HCT116 (cell line): ENCODE data around the gene MAP7. TPM values are rescaled to one million over a fixed set of nuclear protein-coding genes. Genes with fewer than 3 reads are reported as not detected.

Experiments used
- ATAC-seq: fragments of 200-7000 bp; cut with Tn5 transposase; 2 replicates; pipeline ENCODE4 v1.9.1; 2020; ENCODE audit warnings: mild to moderate bottlenecking, moderate library complexity
- BruUV-seq: library from RNA; stranded (reverse); fragments of 400-500 nt; replicated peaks from 2 replicates; lab custom pipeline; 2021; lab: Mats Ljungman, UMichigan
- CTCF ChIA-PET: fragments of 300-600 bp; sonication (Branson Sonifier 250); formaldehyde crosslinking; loops from one replicate; lab custom pipeline; 2021; ENCODE audit warnings: antibody characterized with exemption; lab: Charles Lee
- POLR2A ChIA-PET: fragments of 300-600, 350-600 bp; sonication (Branson Sonifier 250); formaldehyde crosslinking; loops from one replicate; lab custom pipeline; 2021; ENCODE audit warnings: antibody characterized with exemption; lab: Charles Lee
- RAD21 ChIA-PET, 2 experiments: fragments of 300-600 bp; sonication (Branson Sonifier 250); formaldehyde crosslinking; loops; one replicate each; lab custom pipeline; 2023; ENCODE audit warnings: low total read pairs in 2 of 2; ENCODE audit not compliant: uncharacterized antibody in 2 of 2, unreplicated experiment in 2 of 2, low non-redundant PET in 1 of 2; lab: Charles Lee
- DNase-seq: peaks from one replicate; pipeline ENCODE4 v3.0.0-alpha.2; 2010; ENCODE audit warnings: low read depth, low spot score
- H2AFZ ChIP-seq: fragments of 200-600 bp; shearing (Covaris generic), sonication (generic); 2 replicates; pipeline ENCODE4 v1.6.1; 2017; ENCODE audit warnings: low read depth, mixed run types, mixed read lengths, antibody characterized with exemption, low read length; ENCODE audit not compliant: poor library complexity, severe bottlenecking
- H3K27ac ChIP-seq: 2 replicates; pipeline ENCODE4 v1.5.1; 2012; ENCODE audit warnings: low read depth, low read length
- H3K27me3 ChIP-seq: fragments of 200-600 bp; sonication (generic); 2 replicates; pipeline ENCODE4 v1.6.1; 2016; ENCODE audit warnings: mixed run types, low read length, mixed read lengths; ENCODE audit not compliant: insufficient read depth
- H3K36me3 ChIP-seq, 2 experiments: fragments of 200-500 bp in 1 of 2; fragments of 200-600 bp in 1 of 2; sonication (Bioruptor generic) in 1 of 2; sonication (generic) in 1 of 2; 2 replicates each; pipeline versions ENCODE4 v1.5.1 to v1.6.1; 2014 to 2016; ENCODE audit warnings: low read length in 2 of 2, inconsistent platforms in 1 of 2, mixed read lengths in 1 of 2, mixed run types in 1 of 2; ENCODE audit not compliant: insufficient read depth in 2 of 2, control insufficient read depth in 1 of 2
- H3K4me1 ChIP-seq, 2 experiments: fragments of 200-600 bp in 1 of 2; sonication (generic) in 1 of 2; 2 replicates each; pipeline versions ENCODE4 v1.5.1 to v1.6.1; 2012 to 2017; ENCODE audit warnings: low read length in 2 of 2, inconsistent platforms in 1 of 2, mild to moderate bottlenecking in 1 of 2, mixed read lengths in 1 of 2, mixed run types in 1 of 2, moderate library complexity in 1 of 2; ENCODE audit not compliant: insufficient read depth in 2 of 2, control insufficient read depth in 1 of 2
- H3K4me2 ChIP-seq: fragments of 200-600 bp; sonication (generic); 2 replicates; pipeline ENCODE4 v1.6.1; 2017; ENCODE audit warnings: mixed run types, low read length, mixed read lengths
- H3K4me3 ChIP-seq, 2 experiments: fragments of 200-600 bp in 1 of 2; sonication (generic) in 1 of 2; replicated peaks in 1 of 2; 2 replicates each; pipeline ENCODE4 v1.5.1; 2011 to 2016; ENCODE audit warnings: low read length in 2 of 2, control low read depth in 1 of 2, low read depth in 1 of 2, mild to moderate bottlenecking in 1 of 2, mixed read lengths in 1 of 2, mixed run types in 1 of 2
- H3K79me2 ChIP-seq: fragments of 200-600 bp; sonication (generic); 2 replicates; pipeline ENCODE4 v1.6.1; 2017; ENCODE audit warnings: mild to moderate bottlenecking, mixed run types, low read length, moderate library complexity, mixed read lengths; ENCODE audit not compliant: insufficient read depth
- H3K9ac ChIP-seq: fragments of 200-600 bp; sonication (generic); 2 replicates; pipeline ENCODE4 v1.6.1; 2016; ENCODE audit warnings: low read length, mixed read lengths
- H3K9me2 ChIP-seq: fragments of 200-600 bp; sonication (generic), shearing (Covaris generic); 2 replicates; pipeline ENCODE4 v1.6.1; 2017; ENCODE audit warnings: mixed run types, mild to moderate bottlenecking, moderate library complexity; ENCODE audit not compliant: insufficient read depth
- H3K9me3 ChIP-seq, 2 experiments: fragments of 200-500 bp in 1 of 2; fragments of 200-600 bp in 1 of 2; sonication (Bioruptor generic) in 1 of 2; sonication (generic) in 1 of 2; 2 replicates each; pipeline ENCODE4 v1.6.1; 2014 to 2017; ENCODE audit warnings: low read length in 2 of 2, mixed read lengths in 2 of 2, inconsistent platforms in 1 of 2, low read depth in 1 of 2, mild to moderate bottlenecking in 1 of 2, mixed run types in 1 of 2, moderate library complexity in 1 of 2; ENCODE audit not compliant: control insufficient read depth in 1 of 2, insufficient read depth in 1 of 2
- H4K20me1 ChIP-seq: fragments of 200-600 bp; sonication (generic), shearing (Covaris generic); 2 replicates; pipeline ENCODE4 v1.6.1; 2017; ENCODE audit warnings: mixed run types, mild to moderate bottlenecking, moderate library complexity; ENCODE audit not compliant: insufficient read depth
- CTCF ChIP-seq, 3 experiments: fragments of 200-600 bp in 1 of 3; sonication (generic) in 1 of 3; IDR thresholded peaks in 2 of 3; conservative IDR thresholded peaks in 1 of 3; 2 replicates each; pipeline ENCODE4 v1.5.1; 2012 to 2017; ENCODE audit warnings: low read depth in 2 of 3, low read length in 2 of 3, antibody characterized with exemption in 1 of 3, borderline replicate concordance in 1 of 3, control low read depth in 1 of 3, mild to moderate bottlenecking in 1 of 3, mixed read lengths in 1 of 3, mixed run types in 1 of 3, moderate library complexity in 1 of 3; ENCODE audit not compliant: insufficient read depth in 1 of 3
- FOSL1 ChIP-seq: IDR thresholded peaks from 2 replicates; pipeline ENCODE4 v1.6.1; 2012; ENCODE audit warnings: low read depth
- JUND ChIP-seq: IDR thresholded peaks from 2 replicates; pipeline ENCODE4 v1.6.1; 2012
- POLR2A ChIP-seq: IDR thresholded peaks from 2 replicates; pipeline ENCODE4 v1.7.0; 2011; ENCODE audit warnings: borderline replicate concordance; ENCODE audit not compliant: insufficient read depth, insufficient read length; ENCODE audit errors: extremely low read depth
- POLR2AphosphoS5 ChIP-seq: IDR thresholded peaks from 2 replicates; pipeline ENCODE4 v1.6.1; 2011; ENCODE audit warnings: mild to moderate bottlenecking, low read depth, low read length, moderate library complexity
- RAD21 ChIP-seq: IDR thresholded peaks from 2 replicates; pipeline ENCODE4 v1.6.1; 2012; ENCODE audit warnings: low read depth, mild to moderate bottlenecking
- SIN3A ChIP-seq: IDR thresholded peaks from 2 replicates; pipeline ENCODE4 v1.6.1; 2012; ENCODE audit warnings: low read depth
- SRF ChIP-seq: IDR thresholded peaks from 2 replicates; pipeline ENCODE4 v1.6.1; 2012; ENCODE audit warnings: low read depth
- TCF7L2 ChIP-seq: IDR thresholded peaks from 2 replicates; pipeline ENCODE4 v1.7.0; 2011; ENCODE audit warnings: borderline replicate concordance, inconsistent platforms; ENCODE audit not compliant: insufficient read depth, insufficient read length; ENCODE audit errors: extremely low read depth
- YY1 ChIP-seq: IDR thresholded peaks from 2 replicates; pipeline ENCODE4 v1.6.1; 2011; ENCODE audit warnings: low read length, low read depth, moderate library complexity, mild to moderate bottlenecking; ENCODE audit not compliant: insufficient replicate concordance; ENCODE audit errors: extremely low read depth
- ZNF274 ChIP-seq: fragments of 200-500 bp; sonication (Bioruptor generic); IDR thresholded peaks from 2 replicates; pipeline ENCODE4 v1.6.1; 2014; ENCODE audit warnings: mild to moderate bottlenecking, low read depth, low read length, inconsistent platforms
- intact Hi-C: fragments of 100-400 bp; cut with micrococcal nuclease; formaldehyde crosslinking; loops from 2 replicates; pipeline ENCODE4 v1.10.0; 2022
- total RNA-seq: library from RNA; stranded (reverse); gene quantifications from one replicate; pipeline ENCODE4 v1.2.1, GENCODE V29; 2021; ENCODE audit not compliant: unreplicated experiment
- TF ChIP-seq, protein P1 (sequence below): IDR thresholded peaks from 2 replicates; pipeline ENCODE4 v1.6.1; 2012; ENCODE audit warnings: low read depth

MAP7 gene
- total RNA-seq, 1 experiment from 2014 or later, result 35.5 TPM

- Histone ChIP-seq H3K79me2 (no peaks in the 10 kb centered on the region), H2AFZ (no peak overlapping the region), H3K9ac (no peak overlapping the region), H3K27ac (no peak overlapping the region), H3K9me2 (no peaks in the 10 kb centered on the region), H3K4me2 (no peak overlapping the region), H3K27me3 (no peaks in the 10 kb centered on the region), H3K4me1 (no peaks in the 10 kb centered on the region), H3K4me3 (no peak overlapping the region), H3K36me3 (peaks cover 0 to 5% of the 10 kb centered on the region in 2 experiments; a peak in 2 of 4 replicates), H3K9me3 (no peaks in the 10 kb centered on the region), H4K20me1 (no peaks in the 10 kb centered on the region)
- DNase-seq (no peak), ATAC-seq (no peak)
- no TSS peak for BruUV-seq
- ChIA-PET CTCF (no interaction called here), POLR2A (no interaction called here), RAD21 (no interaction called here)
- TF ChIP-seq TCF7L2, result no peak
- TF ChIP-seq, protein P1, sequence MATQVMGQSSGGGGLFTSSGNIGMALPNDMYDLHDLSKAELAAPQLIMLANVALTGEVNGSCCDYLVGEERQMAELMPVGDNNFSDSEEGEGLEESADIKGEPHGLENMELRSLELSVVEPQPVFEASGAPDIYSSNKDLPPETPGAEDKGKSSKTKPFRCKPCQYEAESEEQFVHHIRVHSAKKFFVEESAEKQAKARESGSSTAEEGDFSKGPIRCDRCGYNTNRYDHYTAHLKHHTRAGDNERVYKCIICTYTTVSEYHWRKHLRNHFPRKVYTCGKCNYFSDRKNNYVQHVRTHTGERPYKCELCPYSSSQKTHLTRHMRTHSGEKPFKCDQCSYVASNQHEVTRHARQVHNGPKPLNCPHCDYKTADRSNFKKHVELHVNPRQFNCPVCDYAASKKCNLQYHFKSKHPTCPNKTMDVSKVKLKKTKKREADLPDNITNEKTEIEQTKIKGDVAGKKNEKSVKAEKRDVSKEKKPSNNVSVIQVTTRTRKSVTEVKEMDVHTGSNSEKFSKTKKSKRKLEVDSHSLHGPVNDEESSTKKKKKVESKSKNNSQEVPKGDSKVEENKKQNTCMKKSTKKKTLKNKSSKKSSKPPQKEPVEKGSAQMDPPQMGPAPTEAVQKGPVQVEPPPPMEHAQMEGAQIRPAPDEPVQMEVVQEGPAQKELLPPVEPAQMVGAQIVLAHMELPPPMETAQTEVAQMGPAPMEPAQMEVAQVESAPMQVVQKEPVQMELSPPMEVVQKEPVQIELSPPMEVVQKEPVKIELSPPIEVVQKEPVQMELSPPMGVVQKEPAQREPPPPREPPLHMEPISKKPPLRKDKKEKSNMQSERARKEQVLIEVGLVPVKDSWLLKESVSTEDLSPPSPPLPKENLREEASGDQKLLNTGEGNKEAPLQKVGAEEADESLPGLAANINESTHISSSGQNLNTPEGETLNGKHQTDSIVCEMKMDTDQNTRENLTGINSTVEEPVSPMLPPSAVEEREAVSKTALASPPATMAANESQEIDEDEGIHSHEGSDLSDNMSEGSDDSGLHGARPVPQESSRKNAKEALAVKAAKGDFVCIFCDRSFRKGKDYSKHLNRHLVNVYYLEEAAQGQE, result no peak
- TF ChIP-seq RAD21, result no peak
- no peak for TF ChIP-seq ZNF274
- TF ChIP-seq SRF, result no peak
- no peak for TF ChIP-seq SIN3A
- no peak for TF ChIP-seq YY1
- no peak for TF ChIP-seq POLR2AphosphoS5
- TF ChIP-seq CTCF (IDR thresholded peaks at IDR 0.05 in 2 of 3, conservative IDR thresholded peaks at IDR 0.05 in 1 of 3; ENCODE audit: borderline replicate concordance in 1 of 3, insufficient read depth in 1 of 3, low read depth in 2 of 3, low read length in 2 of 3), result no peak
- no peak for TF ChIP-seq FOSL1
- TF ChIP-seq JUND, result no peak
- TF ChIP-seq POLR2A, result no peak
- intact Hi-C loops, result no loop called here
These were observed 187.5 kb downstream of the MAP7 start for GRCh38 chr6:136362421-136363356.
